NCI-H2196 (cell line): Measurements from ENCODE around the gene PDCD2.
"Not testable (repeated sequence)": the region's sequence is repeated elsewhere in the genome, so short reads cannot be mapped to it uniquely, and the experiment has no call there.

Experiments
- DNase-seq: peaks from one replicate; lab custom pipeline; 2025; ENCODE audit not compliant: unreplicated experiment; lab: John Stamatoyannopoulos, UW

Gene PDCD2

GRCh38 chr6:170584181-170584953, at the start of gene PDCD2:
Gene PDCD2, minus strand, starts transcription at chr6:170584637. Its CDS starts 56 bp downstream, at chr6:170584581.
- DNase-seq: peak; percentile 74

- not testable (repeated sequence) for DNase-seq
Measured at GRCh38 chr6:170616020-170616554, 31.6 kb upstream of the PDCD2 start.

- not testable (repeated sequence) for DNase-seq
Measured at GRCh38 chr6:170612256-170612804, 27.9 kb upstream of the PDCD2 start.

- not testable (repeated sequence) for DNase-seq
Measured at GRCh38 chr6:170609225-170609624, 24.8 kb upstream of the PDCD2 start.

GRCh38 chr6:170605574-170606259, 21.3 kb upstream of the PDCD2 start:
- no peak for DNase-seq

GRCh38 chr6:170597278-170597677, 12.8 kb upstream of the PDCD2 start:
- no peak for DNase-seq

- no peak for DNase-seq
Measured at GRCh38 chr6:170596426-170596825, 12.0 kb upstream of the PDCD2 start.

GRCh38 chr6:170590725-170591124, 6.3 kb upstream of the PDCD2 start:
- no peak for DNase-seq

GRCh38 chr6:170584954-170585498, 589 bp upstream of the PDCD2 start:
- DNase-seq: no peak

- no peak for DNase-seq
Measured at GRCh38 chr6:170583756-170584180, 669 bp downstream of the PDCD2 start.

- no peak for DNase-seq
Measured at GRCh38 chr6:170578909-170579308, 5.5 kb downstream of the PDCD2 start.

GRCh38 chr6:170575250-170575649, 9.2 kb downstream of the PDCD2 start:
- no peak for DNase-seq

GRCh38 chr6:170572704-170573466, 11.6 kb downstream of the PDCD2 start:
- DNase-seq: no peak

- no peak for DNase-seq
Measured at GRCh38 chr6:170564936-170565530, 19.4 kb downstream of the PDCD2 start.

GRCh38 chr6:170561555-170561954, 22.9 kb downstream of the PDCD2 start:
- no peak for DNase-seq

GRCh38 chr6:170555305-170555704, 29.1 kb downstream of the PDCD2 start:
- DNase-seq: no peak

- no peak for DNase-seq
Measured at GRCh38 chr6:170554796-170555137, 29.7 kb downstream of the PDCD2 start.

- DNase-seq: peak; percentile 87
Measured at GRCh38 chr6:170554013-170554795, 30.2 kb downstream of the PDCD2 start, which contains the start of gene TBP. Gene TBP, plus strand, starts transcription at chr6:170554369. Its CDS starts 2,661 bp downstream, at chr6:170557030.

GRCh38 chr6:170553534-170554012, 30.9 kb downstream of the PDCD2 start:
- peak; percentile 38 for DNase-seq
